Measurements from ENCODE around the gene JAKMIP2. TPM values are rescaled to one million over a fixed set of nuclear protein-coding genes. Genes with fewer than 3 reads are reported as not detected.
"Not testable (repeated sequence)": the region's sequence is repeated elsewhere in the genome, so short reads cannot be mapped to it uniquely, and the experiment has no call there.

The JAKMIP2 gene
- total RNA-seq, 1 donor from 2014 or later: 0.49 TPM

- H3K9me3 ChIP-seq: no peaks in the 10 kb centered on the region
- H3K27ac ChIP-seq: no peak overlapping the region
- TF ChIP-seq CTCF (IDR thresholded peaks at IDR 0.05): no peak
- TF ChIP-seq POLR2A (IDR thresholded peaks at IDR 0.05): no peak
- TF ChIP-seq POLR2AphosphoS5 (IDR thresholded peaks at IDR 0.05; ENCODE audit: insufficient read depth in 1 of 2, low read depth in 1 of 2): no peak
- no peaks in the 10 kb centered on the region for H3K36me3 ChIP-seq
- intact Hi-C loops (cut with DNase I): no loop called here
- no peak for DNase-seq (ENCODE audit: extremely low spot score in 2 of 2)
- no peak overlapping the region for H3K4me3 ChIP-seq
- no peaks in the 10 kb centered on the region for H3K27me3 ChIP-seq
- no peaks in the 10 kb centered on the region for H3K4me1 ChIP-seq
These were observed 31.2 kb upstream of the JAKMIP2 start for GRCh38 chr5:147813696-147814095.

GRCh38 chr5:147809830-147810666 is 27.5 kb upstream of the JAKMIP2 start:
- intact Hi-C loops (cut with DNase I): no loop called here
- H3K4me3 ChIP-seq: no peak overlapping the region
- TF ChIP-seq POLR2AphosphoS5 (IDR thresholded peaks at IDR 0.05; ENCODE audit: insufficient read depth in 1 of 2, low read depth in 1 of 2) (no peak), POLR2A (IDR thresholded peaks at IDR 0.05) (no peak), CTCF (IDR thresholded peaks at IDR 0.05) (no peak)
- no peak overlapping the region for H3K27ac ChIP-seq
- H3K4me1 ChIP-seq: no peaks in the 10 kb centered on the region
- no peaks in the 10 kb centered on the region for H3K9me3 ChIP-seq
- no peak for DNase-seq (ENCODE audit: extremely low spot score in 2 of 2)
- no peaks in the 10 kb centered on the region for H3K36me3 ChIP-seq
- H3K27me3 ChIP-seq: no peaks in the 10 kb centered on the region

- intact Hi-C loops (cut with DNase I): no loop called here
- Histone ChIP-seq H3K27me3 (no peaks in the 10 kb centered on the region), H3K36me3 (no peaks in the 10 kb centered on the region), H3K9me3 (no peaks in the 10 kb centered on the region), H3K4me3 (no peak overlapping the region), H3K27ac (no peak overlapping the region), H3K4me1 (no peaks in the 10 kb centered on the region)
- TF ChIP-seq CTCF (IDR thresholded peaks at IDR 0.05): no peak
- TF ChIP-seq POLR2A (IDR thresholded peaks at IDR 0.05): no peak
- TF ChIP-seq POLR2AphosphoS5 (IDR thresholded peaks at IDR 0.05; ENCODE audit: insufficient read depth in 1 of 2, low read depth in 1 of 2): no peak
- DNase-seq (ENCODE audit: extremely low spot score in 2 of 2): no peak
These were observed 22.5 kb upstream of the JAKMIP2 start for GRCh38 chr5:147805030-147805454.

GRCh38 chr5:147804334-147804733 is 21.8 kb upstream of the JAKMIP2 start:
- Histone ChIP-seq H3K27me3 (no peaks in the 10 kb centered on the region), H3K4me1 (no peaks in the 10 kb centered on the region), H3K9me3 (no peaks in the 10 kb centered on the region), H3K27ac (no peak overlapping the region), H3K36me3 (no peaks in the 10 kb centered on the region), H3K4me3 (no peak overlapping the region)
- intact Hi-C loops (cut with DNase I): no loop called here
- DNase-seq (ENCODE audit: extremely low spot score in 2 of 2): no peak
- TF ChIP-seq CTCF (IDR thresholded peaks at IDR 0.05) (no peak), POLR2AphosphoS5 (IDR thresholded peaks at IDR 0.05; ENCODE audit: insufficient read depth in 1 of 2, low read depth in 1 of 2) (no peak), POLR2A (IDR thresholded peaks at IDR 0.05) (no peak)

- Histone ChIP-seq H3K36me3 (no peaks in the 10 kb centered on the region), H3K4me1 (no peaks in the 10 kb centered on the region), H3K27ac (no peak overlapping the region), H3K4me3 (no peak overlapping the region), H3K9me3 (no peaks in the 10 kb centered on the region), H3K27me3 (no peaks in the 10 kb centered on the region)
- no peak for DNase-seq (ENCODE audit: extremely low spot score in 2 of 2)
- intact Hi-C loops (cut with DNase I): no loop called here
- TF ChIP-seq POLR2AphosphoS5 (IDR thresholded peaks at IDR 0.05; ENCODE audit: insufficient read depth in 1 of 2, low read depth in 1 of 2): no peak
- TF ChIP-seq CTCF (IDR thresholded peaks at IDR 0.05): no peak
These were observed 21.4 kb upstream of the JAKMIP2 start for GRCh38 chr5:147803926-147804325.

GRCh38 chr5:147803161-147803560 is 20.6 kb upstream of the JAKMIP2 start:
- H3K9me3 ChIP-seq; intact Hi-C loops (cut with DNase I): not testable (repeated sequence)

More at GRCh38 chr5:147803161-147803560, 20.6 kb upstream of the JAKMIP2 start:
- not testable (repeated sequence) for H3K4me1 ChIP-seq; H3K36me3 ChIP-seq; H3K27ac ChIP-seq; H3K4me3 ChIP-seq; H3K27me3 ChIP-seq; DNase-seq (ENCODE audit: extremely low spot score in 2 of 2)
